GM19025 (cell line): ENCODE results near the gene GPATCH8.
"Not testable (repeated sequence)": the region's sequence is repeated elsewhere in the genome, so short reads cannot be mapped to it uniquely, and the experiment has no call there.

Experiments
- ATAC-seq: cut with Tn5 transposase; IDR thresholded peaks from one replicate; pipeline ENCODE4 v1.9.1; 2021; ENCODE audit warnings: mild to moderate bottlenecking, low read depth, moderate library complexity; ENCODE audit not compliant: unreplicated experiment

GPATCH8 gene

GRCh38 chr17:44503147-44504029 is at the start of gene GPATCH8:
TSS of gene GPATCH8 (minus strand) at chr17:44503406. CDS start at chr17:44503370, 36 bp downstream.
- peak; percentile 90 for ATAC-seq

- no peak for ATAC-seq
Observed at GRCh38 chr17:44552361-44552760, 49.2 kb upstream of the GPATCH8 start.

GRCh38 chr17:44549686-44550085 is 46.5 kb upstream of the GPATCH8 start:
- ATAC-seq: no peak

- ATAC-seq: no peak
Observed at GRCh38 chr17:44548376-44549230, 45.4 kb upstream of the GPATCH8 start.

- ATAC-seq: no peak
Observed at GRCh38 chr17:44547625-44548267, 44.5 kb upstream of the GPATCH8 start.

GRCh38 chr17:44546671-44547606 is 43.7 kb upstream of the GPATCH8 start:
- ATAC-seq: no peak

- ATAC-seq: no peak
Observed at GRCh38 chr17:44543905-44544523, 40.8 kb upstream of the GPATCH8 start.

GRCh38 chr17:44543213-44543904 is 40.2 kb upstream of the GPATCH8 start:
- ATAC-seq: no peak

GRCh38 chr17:44541884-44542581 is 38.8 kb upstream of the GPATCH8 start:
- ATAC-seq: no peak

GRCh38 chr17:44540246-44541084 is 37.3 kb upstream of the GPATCH8 start:
- ATAC-seq: no peak

- ATAC-seq: no peak
Observed at GRCh38 chr17:44539673-44540072, 36.5 kb upstream of the GPATCH8 start.

GRCh38 chr17:44537922-44538321 is 34.7 kb upstream of the GPATCH8 start:
- not testable (repeated sequence) for ATAC-seq

GRCh38 chr17:44536090-44536953 is 33.1 kb upstream of the GPATCH8 start:
- no peak for ATAC-seq

- no peak for ATAC-seq
Observed at GRCh38 chr17:44533533-44534246, 30.5 kb upstream of the GPATCH8 start.

- no peak for ATAC-seq
Observed at GRCh38 chr17:44530896-44531418, 27.8 kb upstream of the GPATCH8 start.
